NT2/D1 (cell line): ENCODE results near the gene ADH4.

ENCODE experiments used
- YY1 ChIP-seq: IDR thresholded peaks from 2 replicates; pipeline ENCODE4 v1.6.1; 2011; ENCODE audit not compliant: insufficient read length, insufficient read depth
- ZNF274 ChIP-seq: IDR thresholded peaks from 2 replicates; pipeline ENCODE4 v1.6.1; 2011; ENCODE audit warnings: mild to moderate bottlenecking, low read depth, low read length

- no peak for TF ChIP-seq YY1
- TF ChIP-seq ZNF274: no peak
Observed at GRCh38 chr4:99091216-99091575, 52.9 kb downstream of the ADH4 start.
